GM19193 (cell line): Measurements from ENCODE around the gene RAB8B.

Experiments used
- POLR2A ChIP-seq: IDR thresholded peaks from 4 replicates; pipeline ENCODE4 v1.6.1; 2011; ENCODE audit not compliant: insufficient read depth, insufficient read length; ENCODE audit errors: extremely low read depth

The RAB8B gene

DNA sequence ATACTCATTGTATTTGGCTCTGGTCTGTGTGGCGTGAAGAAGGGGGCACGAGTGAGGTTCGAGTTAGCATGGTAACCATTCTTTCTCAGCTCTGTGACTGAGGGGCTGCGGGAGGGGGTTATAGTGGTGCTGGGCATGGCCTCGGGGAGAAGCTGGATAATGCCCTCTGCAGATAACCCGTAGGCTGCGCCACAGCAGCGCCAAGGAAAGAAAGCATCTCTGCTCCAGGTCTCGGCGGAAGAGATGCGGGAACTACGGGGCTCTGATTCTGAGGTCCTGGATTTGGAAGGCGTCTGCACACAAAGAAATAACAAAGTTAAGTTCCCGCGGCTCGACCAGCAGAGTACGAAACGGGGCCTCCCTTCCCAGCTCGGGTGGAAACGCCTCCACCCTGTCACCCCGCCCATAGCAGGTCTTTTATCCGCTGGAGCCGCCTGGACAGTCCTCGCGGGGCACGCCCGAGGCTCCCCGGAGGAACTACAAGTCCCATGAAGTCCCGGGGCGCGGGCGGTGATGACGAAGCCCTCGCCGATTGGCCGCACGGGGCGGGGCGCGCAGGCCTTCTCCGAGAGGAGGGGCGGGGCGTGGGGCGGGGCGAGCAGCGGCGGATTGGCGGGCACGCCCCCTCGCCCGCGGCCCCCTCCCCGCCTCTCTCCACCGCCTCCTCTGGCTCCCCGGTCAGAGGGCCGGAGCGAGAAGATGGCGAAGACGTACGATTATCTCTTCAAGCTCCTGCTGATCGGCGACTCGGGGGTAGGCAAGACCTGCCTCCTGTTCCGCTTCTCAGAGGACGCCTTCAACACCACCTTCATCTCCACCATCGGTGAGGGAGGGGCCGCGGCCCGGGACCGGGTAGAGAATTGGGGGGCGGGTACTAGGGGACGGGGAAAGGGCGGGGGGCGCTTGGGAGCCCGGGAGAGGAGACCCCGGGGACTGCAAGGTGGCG is at the start of gene RAB8B:
TSS of gene RAB8B (plus strand) at position 681 of the 946 bp plus-strand sequence. CDS start at position 700, 19 bp downstream.
- TF ChIP-seq POLR2A, result peak; percentile 74

DNA sequence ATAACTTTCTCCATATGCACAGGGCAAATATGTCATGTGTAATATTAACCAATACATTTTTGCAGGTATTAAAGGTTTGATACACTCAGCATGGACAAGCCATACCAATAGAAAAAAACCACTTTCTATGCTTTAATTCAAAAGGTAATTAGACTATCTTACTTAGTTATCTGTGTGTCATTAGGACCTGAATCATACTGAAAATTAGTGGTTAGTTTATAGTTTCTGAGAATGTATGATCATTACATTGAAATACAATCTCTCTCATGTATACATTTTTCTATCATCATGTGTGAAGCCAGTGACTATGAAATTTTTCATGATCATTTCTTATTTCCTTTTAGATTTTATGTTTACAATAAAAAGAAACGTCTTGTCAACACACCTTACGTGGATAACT is 48.5 kb upstream of the RAB8B start:
- TF ChIP-seq POLR2A, result no peak

- no peak for TF ChIP-seq POLR2A
These were observed 44.0 kb upstream of the RAB8B start for GRCh38 chr15:63145426-63145825.

DNA sequence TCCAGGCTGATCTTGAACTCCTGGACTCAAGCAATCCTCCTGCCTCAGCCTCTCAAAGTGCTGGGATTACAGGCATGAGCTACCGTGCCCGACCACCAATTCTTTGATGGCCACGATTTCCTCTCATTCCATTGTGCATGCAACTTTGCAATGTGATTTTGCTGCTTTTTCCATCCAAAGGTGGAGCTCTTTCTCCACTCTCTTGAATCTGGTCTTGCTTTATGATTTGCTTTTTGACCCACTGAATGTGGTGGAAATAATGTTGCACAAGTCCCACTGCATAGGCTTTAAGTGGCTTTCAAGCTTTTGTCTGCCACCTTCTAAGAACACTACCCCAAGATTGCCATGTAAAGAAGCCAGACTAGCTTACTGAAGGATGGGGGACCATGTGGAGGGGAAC is 42.7 kb upstream of the RAB8B start:
- no peak for TF ChIP-seq POLR2A

- no peak for TF ChIP-seq POLR2A
These were observed 37.7 kb upstream of the RAB8B start for GRCh38 chr15:63151665-63152064.

GRCh38 chr15:63155486-63155885 is 33.9 kb upstream of the RAB8B start:
- no peak for TF ChIP-seq POLR2A

GRCh38 chr15:63156086-63156710 is 33.2 kb upstream of the RAB8B start:
- TF ChIP-seq POLR2A, result no peak

- no peak for TF ChIP-seq POLR2A
These were observed 32.7 kb upstream of the RAB8B start for GRCh38 chr15:63156755-63157117.

- TF ChIP-seq POLR2A, result peak; percentile 98
These were observed 32.1 kb upstream of the RAB8B start, which contains the start of gene RPS27L for GRCh38 chr15:63157118-63157843. RPS27L (minus strand) TSS chr15:63157477; CDS start chr15:63157405, 72 bp downstream.

- no peak for TF ChIP-seq POLR2A
These were observed 31.4 kb upstream of the RAB8B start for GRCh38 chr15:63157891-63158431.

- no peak for TF ChIP-seq POLR2A
These were observed 28.8 kb upstream of the RAB8B start for GRCh38 chr15:63160638-63161037.

GRCh38 chr15:63163217-63163616 is 26.2 kb upstream of the RAB8B start:
- no peak for TF ChIP-seq POLR2A

- no peak for TF ChIP-seq POLR2A
These were observed 24.1 kb upstream of the RAB8B start for GRCh38 chr15:63165166-63165859.

DNA sequence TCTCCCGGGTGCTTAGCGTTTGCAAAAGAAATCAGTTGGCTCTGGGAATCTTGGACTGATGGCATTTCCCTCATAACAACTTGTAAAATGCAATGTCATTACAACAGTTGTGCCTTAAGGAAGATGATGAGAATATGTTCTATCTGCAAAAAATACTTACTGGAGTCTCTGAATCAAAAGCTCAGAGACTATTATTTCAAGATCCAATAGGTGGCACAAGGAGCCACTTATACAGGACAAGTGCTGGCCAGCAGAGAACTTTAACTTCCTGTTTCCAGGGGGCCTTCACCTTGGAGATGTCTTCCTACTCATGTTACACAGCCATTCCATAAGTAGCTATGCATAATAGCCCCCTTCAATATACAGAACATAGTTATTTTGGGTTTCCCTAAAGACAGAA is 23.2 kb upstream of the RAB8B start:
- no peak for TF ChIP-seq POLR2A

- no peak for TF ChIP-seq POLR2A
These were observed 19.6 kb upstream of the RAB8B start for GRCh38 chr15:63169788-63170187.

DNA sequence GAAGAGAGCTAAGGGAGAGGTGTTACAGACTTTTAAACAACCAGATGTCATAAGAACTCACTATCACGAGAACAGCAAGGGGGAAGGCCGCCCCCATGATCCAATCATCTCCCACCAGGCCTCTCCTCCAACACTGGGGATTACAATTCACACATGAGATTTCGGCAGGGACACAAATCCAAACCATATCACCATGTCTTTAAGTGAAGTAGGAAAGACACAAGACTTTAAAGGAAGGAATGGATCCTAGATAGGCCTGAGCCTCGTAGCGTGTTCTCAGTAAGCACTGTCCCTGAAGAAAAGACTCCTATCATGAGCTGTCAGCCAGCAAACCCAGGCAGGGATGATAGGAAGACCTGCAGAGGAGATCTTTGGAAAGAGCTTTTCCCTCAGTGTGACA is 17.0 kb upstream of the RAB8B start:
- no peak for TF ChIP-seq POLR2A
